GM21423 (cell line): Measurements from ENCODE around the gene SMCO4.
A peak's percentile ranks its signal among the peaks of the same experiment; 100 is the strongest.

ENCODE experiments used
- ATAC-seq: cut with Tn5 transposase; IDR thresholded peaks from one replicate; pipeline ENCODE4 v1.9.1; 2021; ENCODE audit warnings: mild to moderate bottlenecking, moderate library complexity; ENCODE audit not compliant: unreplicated experiment

Gene SMCO4

DNA sequence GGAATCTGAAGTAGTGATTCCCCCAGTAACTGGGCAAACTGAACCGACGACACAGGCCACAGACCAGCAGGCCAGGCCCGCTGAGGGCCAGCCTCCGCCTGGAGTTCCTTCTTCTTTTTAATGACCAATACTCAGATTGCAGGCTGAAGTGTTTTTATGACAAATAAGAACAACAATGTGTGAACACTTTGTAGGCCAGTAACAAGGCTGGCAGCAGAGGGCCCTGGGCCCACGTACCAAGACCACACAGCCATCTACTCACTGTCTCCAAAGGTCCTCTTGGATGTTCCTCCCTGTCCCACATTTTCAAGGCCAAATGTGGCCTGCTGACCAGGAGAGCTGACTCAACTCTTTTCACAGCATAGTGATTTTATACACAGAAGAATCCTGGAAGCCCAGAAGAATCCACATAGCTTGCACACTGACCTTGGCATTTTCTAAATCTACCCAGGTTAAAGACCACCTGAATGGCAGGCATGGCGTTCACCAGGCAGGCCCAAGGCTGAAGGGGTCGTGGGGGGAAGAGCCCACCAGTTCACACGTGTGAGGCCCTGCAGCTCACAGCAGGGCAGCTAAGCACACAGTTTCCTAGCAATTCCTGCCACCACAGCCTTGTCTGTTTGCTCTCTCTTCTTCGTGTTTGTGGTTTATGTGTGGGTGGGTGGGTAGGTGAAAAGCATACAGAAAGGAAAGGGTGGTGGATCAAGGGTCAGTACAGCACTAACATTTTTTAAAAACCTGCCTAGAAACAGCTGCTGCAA lies 13.3 kb downstream of the SMCO4 start:
- no peak for ATAC-seq

DNA sequence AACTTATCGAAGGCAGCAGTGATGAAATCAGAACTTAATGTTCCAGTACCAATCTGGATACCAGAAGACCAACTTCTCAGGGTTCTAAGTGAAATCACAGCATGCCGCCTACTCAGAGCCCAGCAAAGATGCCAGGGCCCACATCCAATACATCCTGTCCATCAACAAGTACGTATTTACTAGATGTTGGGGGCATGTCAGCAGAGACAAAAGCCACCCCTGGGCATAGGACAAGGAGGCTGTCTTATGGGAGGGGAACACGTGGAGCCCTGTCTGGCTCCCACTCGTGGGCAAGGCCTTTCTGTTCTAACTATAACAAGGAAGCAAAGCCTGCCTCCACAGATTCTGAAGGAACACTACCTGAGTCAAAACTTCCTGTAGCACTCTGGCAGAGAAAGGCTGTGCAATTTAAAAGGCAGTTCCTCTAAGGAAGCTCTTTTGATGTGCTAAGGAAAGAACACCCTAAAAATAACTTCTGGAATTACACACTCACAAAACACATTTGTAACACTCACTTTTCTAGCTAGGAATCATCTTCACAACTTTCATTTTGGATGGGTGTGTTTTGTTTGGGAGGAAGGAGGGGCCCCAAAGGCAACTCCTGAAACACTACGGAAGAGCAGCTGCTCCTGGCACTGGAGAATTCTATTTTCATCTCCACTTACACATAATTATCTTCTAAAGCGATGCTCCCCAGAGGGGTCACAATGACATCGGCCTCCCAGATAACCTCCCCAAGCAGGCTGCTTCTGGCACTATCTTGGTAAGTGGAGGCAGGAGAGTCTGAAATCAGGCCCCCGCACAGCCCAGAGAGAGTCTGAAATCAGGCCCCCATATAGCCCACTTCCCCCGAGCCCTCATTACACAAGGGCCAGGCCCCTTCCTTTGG lies 14.2 kb downstream of the SMCO4 start:
- no peak for ATAC-seq

DNA sequence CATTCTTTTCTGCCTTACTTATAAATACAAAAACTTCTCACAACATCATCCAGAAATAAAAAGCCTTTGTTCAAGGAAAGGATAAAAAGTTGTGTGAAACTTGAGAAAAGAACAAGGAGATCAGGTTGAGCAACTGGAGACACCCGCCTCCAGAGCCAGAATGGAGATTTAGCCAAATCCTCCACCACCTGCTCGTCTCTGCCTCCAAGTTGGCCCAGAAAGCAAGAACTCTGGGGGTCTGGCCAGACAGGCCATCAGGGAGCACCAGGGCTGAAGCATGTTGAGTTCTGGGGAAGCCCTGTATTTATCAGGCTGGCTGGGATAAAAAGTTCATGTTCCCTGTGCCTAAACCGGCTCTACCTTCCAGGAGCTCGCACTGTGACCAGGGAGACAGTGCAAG lies 14.9 kb downstream of the SMCO4 start:
- ATAC-seq, result no peak

DNA sequence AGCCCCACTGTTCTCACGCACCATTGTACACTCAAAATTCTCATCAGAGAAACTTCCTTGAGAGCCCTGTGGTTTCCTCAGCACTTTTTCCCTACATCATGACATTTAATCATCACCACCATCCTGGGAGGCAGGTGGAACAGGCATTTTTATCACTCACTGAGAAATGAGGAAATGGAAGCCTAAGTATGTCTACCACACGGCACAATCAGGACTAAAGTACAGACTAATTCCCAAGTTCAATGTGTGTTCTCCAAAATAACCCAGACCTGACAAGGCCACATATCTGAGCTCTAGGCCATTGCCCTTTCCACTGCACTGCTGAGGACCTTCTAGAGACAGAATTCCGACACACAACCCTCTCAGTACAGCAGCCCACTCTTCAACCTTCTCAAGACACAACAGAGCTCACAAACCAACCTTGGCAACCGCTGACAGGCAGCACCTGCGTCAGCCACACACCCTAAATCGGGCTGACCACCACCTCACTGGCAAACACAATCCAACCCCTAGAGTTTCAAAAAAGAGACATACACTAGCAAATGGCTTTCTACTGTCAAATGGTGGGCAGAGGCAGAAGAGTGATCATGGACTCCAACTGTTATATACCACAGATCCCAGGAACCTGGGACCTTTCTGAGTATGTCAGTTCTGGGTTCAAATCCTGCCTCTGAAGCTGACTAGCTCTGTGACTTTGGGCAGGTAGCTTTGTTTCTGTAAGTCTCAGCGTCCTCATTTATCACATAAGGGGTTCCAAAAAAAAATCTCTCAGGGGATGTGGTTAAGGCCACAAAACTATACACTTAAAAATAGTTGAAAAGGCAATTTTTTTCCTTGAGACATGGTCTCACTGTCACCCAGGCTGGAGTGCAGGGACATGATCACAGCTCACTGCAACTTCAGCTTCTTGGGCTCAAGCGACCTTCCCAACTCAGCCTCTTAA lies 16.3 kb downstream of the SMCO4 start:
- peak; percentile 19 for ATAC-seq

DNA sequence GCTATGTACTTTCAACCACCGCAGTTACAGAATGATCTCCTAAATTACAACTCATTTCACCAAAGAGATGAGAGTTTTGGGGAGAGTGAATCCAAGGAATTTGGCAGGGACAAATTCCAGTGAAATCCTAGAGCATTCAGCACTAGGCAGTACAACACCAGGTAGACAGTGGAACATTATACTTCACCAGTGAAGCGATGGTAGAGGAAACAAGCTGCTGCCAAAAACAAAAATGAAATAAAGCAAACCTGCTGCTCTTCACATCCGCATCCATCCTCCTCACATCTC lies 16.9 kb downstream of the SMCO4 start:
- ATAC-seq, result peak; percentile 21

DNA sequence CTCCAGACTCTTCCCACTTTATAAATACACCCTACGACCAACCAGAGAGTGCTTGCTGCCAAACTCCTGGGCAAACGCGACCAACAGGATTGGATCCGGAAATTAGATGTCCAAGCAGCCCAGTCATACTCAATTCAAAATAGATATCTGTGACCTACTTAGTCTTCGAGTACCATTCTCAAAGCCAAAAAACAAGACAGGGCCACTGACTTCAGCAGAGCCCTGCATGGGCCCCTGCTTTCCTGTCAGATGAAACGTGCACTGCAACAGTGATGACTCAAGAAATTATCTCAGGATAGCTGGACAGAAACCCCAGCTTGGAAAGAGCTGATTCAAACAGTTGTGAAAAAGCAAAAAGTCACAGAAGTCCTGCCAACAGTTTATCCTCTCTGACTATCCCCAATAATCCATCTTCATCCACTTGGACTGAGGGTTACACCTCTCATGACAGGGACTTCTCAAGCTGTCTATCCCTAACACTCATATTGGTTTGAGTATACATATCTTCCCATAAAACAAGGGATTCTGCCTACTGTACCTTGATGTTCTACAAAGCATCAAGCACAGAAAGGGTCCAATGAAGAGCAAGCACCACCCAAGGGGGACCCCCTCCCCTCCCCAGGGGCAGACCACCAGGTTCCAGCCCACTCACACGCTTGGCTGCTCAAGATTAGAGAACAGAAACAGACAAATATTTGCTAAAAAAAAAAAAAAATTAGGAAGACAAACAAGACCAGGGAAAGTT lies 17.4 kb downstream of the SMCO4 start:
- ATAC-seq, result no peak

DNA sequence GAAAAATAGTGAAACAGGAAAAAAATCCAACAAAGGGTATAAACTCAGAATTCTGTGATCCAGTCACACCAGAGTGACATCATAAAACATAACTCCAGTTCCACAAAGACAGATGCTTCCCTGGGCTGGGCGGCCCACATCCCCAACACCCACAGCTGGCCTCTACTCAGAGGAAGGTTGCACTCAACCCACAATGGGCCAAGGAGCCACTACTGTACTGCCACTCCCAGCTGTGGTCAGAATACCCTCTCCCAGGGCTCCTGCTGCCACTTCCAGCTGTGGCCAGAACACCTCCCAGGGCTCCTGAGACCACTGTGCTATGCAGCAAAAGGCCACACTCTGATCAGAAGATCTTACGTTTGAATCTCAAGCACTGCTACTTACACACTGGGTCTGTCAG lies 18.3 kb downstream of the SMCO4 start:
- ATAC-seq, result no peak

DNA sequence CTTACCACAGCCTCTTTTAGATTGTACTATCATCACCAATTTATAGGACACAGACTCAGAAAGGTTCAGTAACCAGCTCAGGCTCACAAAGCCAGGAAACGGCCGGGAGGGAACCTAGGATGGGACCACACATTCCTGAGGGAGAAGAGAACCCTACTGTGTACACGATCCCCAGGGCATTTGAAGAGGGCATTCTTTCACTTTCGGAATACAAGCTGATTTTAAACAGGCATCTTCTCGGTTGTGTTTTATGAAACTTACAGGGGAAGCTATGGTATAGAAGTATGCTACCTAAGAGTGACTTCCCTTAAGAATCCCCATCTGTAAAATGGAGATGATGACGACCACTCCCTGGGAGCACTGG lies 19.0 kb downstream of the SMCO4 start:
- ATAC-seq, result peak; percentile 35

DNA sequence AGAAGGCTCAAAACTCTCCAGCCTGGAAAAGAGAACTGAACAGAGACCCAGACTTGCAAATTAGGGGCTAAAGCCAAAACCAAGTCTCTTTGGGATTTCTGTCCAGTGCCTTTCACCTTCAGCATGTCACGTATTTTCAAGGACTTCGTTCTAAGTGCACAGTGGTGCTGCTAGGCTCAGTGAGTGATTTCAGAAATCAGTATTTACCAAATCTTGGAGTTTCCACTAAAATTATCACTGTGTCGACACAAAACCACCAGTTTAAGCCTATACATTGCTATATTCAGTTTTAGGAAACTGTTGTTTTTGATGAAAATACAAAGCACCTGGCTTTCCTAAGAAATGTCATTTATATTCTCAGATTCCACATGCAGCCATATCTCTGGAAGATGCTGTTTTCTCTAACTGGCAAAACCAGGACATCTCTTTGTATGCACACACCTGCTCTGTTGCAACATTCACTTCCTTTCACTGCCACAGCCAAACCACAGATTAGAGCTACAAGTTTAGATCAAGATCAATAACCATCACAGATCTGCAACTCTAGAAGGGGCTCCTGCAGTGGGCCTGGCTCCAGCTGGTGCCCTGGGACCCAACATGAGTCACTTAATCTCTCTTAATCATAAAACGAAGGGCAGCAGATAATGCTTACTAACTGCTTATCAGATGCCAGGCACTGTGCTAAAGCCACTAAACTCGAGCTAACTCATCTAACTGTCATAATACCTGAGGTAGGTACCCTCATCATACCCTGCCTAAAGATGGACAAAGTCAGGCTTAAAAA lies 22.3 kb downstream of the SMCO4 start:
- ATAC-seq, result no peak

DNA sequence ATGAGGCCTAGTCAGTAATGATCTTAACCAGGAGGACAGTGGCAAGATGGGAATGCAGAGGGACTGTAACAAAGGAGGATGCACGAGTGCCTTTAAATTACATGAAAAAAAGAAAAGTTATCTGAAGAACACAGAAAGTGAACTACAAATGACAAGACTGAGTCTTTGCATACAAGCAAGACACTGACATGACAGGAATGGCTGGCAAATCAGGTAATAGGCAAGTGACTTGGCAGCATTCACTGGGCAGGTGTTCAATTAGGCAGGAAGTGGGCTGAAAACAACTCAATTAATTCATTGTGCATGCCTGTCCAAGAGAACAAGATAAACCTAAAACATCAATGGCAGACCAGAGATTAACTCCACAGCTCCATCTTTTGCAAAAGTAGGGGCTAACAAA lies 24.0 kb downstream of the SMCO4 start:
- no peak for ATAC-seq

DNA sequence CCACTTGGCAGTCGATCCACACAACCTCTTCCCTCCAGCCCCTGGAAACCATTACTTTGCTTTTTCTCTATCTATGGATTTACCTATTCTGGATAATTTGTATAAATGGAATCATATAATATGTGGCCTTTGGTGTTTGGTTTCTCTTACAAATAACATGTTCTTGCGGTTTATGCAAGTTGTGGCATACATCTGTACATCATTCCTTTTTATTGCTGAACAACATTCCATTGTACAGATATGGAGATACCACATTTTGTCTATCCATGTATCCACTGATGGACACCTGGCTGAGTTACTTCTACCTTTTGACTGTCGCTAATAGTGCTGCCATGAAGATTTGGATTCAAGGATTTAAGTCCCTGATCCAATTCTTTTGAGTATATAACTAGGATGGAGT lies 25.1 kb downstream of the SMCO4 start:
- no peak for ATAC-seq

DNA sequence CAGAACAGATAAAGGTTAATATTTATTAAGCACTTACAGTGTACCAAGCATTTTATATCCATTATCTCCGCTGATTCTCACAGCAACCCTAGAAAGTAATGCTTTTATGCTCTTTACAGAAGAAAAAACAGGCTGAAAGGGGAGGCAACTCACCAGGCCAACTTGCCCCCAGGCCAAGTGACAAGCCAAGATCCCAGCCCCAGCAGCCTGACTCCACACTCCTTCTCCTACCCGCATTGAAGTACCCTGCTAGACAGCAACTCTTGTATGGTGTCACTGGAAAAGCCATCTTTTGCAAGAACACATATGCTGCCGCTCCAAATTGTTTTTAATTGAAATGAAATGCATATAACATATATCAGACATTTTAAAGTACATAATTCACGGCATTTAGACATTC lies 25.6 kb downstream of the SMCO4 start:
- no peak for ATAC-seq

DNA sequence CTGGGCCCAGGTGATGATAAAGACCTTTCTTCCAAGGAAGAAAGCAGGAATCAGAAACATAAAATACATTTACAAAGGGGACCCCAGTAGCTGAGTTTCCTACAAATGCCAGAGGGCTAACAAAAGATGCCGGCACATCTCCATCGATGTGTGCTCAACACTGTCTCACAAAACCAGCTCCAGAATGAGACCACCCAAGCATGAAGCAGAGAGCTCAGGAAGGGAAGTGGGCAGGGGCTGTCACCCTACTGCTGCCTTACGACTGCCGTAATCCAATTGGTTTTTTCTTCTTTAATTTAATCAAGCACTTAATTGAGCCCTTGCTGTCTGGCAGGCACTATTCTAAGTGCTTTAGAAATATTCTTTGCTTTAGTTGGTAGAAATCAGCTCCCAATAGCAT lies 26.1 kb downstream of the SMCO4 start:
- ATAC-seq, result no peak

DNA sequence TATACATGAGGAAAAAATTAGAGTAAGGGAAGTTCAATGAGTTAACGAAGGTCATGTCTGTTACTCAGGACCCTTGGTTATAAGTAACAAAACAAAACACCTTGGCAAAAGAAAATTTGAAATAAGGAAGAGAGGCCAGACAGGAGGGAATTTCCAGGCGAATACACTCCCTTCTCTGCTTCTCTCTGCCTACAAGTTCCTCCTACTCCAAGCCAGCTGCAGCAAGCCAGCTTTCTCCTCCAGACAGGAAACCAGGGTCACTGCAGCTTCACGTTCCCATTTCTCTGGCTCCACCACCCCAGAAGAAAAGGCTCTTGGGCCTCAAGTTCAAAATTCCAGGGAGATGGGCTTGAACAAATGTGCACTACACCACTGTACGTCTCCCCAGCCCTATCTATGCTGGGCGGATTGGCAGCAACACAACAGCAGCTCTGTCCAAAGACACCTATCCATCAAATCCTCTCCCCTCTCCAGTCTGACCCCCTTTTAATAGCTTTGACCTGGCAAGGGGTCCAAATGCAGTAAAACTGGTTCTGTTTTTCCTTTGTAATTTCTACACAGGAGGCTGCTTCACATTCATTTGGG lies 27.7 kb downstream of the SMCO4 start:
- ATAC-seq, result no peak

DNA sequence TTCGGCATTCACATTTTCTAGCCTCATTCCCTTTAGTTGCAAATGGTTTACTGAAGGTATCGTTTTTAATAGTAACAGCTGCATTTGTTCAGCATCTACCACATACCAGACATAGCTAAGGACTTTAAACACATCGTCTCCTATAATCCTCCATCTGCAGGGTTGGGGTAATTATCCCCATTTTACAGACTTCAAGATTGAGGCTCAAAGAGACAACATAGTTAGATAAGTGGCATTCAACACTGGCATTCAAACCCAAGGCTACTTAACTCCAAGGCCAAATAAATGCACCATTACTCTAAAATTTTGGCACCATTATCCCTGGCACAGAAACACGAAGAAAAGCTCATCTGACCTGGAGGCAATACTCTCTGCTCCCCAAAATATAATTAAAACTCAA lies 28.5 kb downstream of the SMCO4 start:
- ATAC-seq, result no peak

DNA sequence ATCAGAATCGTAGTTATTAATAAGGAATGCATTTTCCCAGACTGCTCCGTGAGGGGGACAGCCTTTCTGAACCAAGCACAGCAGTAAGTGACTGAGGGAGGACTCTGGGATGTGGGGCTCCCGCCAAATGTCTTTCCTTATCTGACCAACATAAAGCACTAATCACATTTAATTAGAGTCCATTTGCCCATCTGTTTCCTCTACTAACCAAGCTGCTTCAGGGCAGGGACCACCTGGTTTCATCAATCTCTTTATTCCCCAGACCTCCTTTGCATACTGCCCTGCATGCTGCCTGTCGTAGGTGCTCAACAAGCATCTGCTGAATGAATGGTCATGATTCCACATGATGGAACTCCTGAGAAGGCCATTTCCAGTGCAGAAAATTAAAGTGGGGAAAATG lies 29.4 kb downstream of the SMCO4 start:
- no peak for ATAC-seq

DNA sequence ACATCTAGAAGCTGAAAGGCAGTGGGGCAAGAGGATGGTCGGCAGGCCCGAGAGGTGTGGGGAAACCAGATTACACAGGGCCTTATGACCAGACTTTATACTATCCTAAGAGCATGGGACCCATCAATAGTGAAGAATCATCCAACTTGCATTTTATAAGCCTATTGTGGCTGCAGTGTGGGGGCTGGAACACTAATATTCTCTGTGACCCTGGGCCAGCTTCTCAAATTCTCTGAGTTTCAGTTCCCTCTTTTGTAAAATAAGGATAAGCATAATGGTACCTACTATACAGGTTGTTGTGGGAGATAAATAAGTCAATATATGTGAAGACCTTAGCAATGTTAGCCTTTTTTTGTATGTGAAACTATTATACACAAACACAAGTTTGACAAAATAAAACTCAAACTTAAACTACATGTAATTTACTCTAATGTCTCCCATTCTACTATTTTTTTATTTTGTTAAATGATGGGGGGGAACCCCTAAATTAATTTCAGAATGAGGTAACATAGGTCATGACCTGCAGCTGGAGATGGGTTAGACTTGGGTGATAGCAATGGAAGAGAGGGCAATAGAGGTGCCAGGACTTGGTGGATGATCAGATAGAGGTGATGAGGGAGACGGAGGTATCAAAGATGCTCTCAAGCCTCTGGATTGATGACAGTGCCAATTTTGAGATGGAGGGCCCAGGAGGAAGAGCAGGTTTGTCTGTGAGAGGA lies 30.1 kb downstream of the SMCO4 start:
- peak; percentile 70 for ATAC-seq

DNA sequence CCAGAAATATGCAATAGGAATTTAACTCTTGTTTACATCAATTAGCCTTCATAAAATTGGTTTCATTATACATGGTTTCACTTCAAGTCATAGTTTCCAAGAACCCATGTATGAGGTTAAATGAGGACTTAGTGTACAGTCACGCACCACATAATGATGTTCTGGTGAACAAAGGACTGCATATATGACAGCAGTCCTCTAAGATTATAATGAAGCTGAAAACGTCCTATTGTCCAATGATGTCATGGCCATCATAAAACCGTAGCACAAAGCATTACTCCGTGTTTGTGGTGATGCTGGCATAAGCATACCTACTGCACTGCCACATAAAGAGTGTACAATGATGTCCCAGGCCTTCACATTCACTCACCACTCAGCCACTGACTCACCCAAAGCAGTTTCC lies 31.1 kb downstream of the SMCO4 start:
- ATAC-seq, result peak; percentile 80
